ES-I3 (cell line): ENCODE measurements around the gene ZNF226.
"Not testable (repeated sequence)": the region's sequence is repeated elsewhere in the genome, so short reads cannot be mapped to it uniquely, and the experiment has no call there.

Source experiments
- H3K36me3 ChIP-seq: 2 replicates; pipeline ENCODE4 v1.6.1; 2013; ENCODE audit warnings: mild to moderate bottlenecking, low read length, control low read depth, moderate library complexity; ENCODE audit not compliant: insufficient read depth
- H3K4me1 ChIP-seq: 2 replicates; pipeline ENCODE4 v1.6.1; 2013; ENCODE audit warnings: mild to moderate bottlenecking, control low read depth, low read length; ENCODE audit not compliant: insufficient read depth
- H3K9ac ChIP-seq: 2 replicates; pipeline ENCODE4 v1.6.1; 2013; ENCODE audit warnings: low read depth, mild to moderate bottlenecking, low read length, moderate library complexity
- H3K9me3 ChIP-seq: 2 replicates; pipeline ENCODE4 v1.6.1; 2013; ENCODE audit warnings: mild to moderate bottlenecking, low read length, moderate library complexity; ENCODE audit not compliant: control insufficient read depth, insufficient read depth

ZNF226 gene

DNA sequence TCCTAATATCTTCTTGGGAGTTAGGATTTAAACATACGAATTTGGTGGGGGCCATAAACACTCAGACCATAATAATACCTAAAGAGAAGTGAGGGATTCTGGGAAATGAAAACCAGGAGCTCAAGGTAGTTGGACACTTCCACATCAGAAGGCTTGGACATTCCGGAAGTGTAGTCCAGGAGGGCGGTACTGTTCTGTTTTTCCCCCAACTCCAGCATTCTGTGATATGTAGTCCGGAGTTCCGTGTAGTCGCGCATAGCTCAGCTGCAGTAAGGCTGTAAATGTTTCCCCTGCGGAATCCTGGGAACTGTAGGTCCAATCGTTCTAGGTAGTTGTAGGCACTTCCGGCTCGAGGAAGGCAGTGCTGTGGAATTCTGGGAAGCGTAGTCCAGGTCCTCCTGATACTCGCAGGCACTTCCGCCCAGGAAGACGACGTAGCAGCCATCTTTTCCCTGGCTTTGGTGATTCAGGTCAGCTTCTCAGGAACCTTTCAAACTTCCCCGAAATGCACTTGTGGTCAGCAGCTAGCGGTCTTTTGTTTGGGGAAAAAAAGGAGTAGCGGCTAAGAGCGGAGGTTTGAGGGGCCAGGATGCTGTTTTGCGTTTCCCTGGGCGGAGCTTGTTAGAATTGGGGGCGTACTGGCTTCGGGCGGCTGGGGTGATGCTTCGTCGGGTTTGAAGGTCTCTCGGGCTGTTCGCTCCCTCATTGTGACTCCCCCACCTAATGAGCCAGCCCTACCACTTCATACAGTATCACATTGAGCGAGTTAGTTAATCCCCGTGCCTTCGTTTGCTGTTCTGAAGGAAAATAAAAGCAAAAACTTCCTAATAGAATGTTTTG, at the start of gene ZNF226:
Gene ZNF226, plus strand, starts transcription at position 428 of the 840 bp plus-strand sequence. CDS start 4,981 bp downstream, outside the sequence.
- H3K4me1 ChIP-seq = no peaks in the 10 kb centered on the region; the same call in 1 of the 2 replicates
- H3K9ac ChIP-seq = peak within 1 kb of the TSS; percentile 96
- H3K9me3 ChIP-seq = no peaks in the 10 kb centered on the region
- peaks cover 10% of the 10 kb centered on the region for H3K36me3 ChIP-seq

DNA sequence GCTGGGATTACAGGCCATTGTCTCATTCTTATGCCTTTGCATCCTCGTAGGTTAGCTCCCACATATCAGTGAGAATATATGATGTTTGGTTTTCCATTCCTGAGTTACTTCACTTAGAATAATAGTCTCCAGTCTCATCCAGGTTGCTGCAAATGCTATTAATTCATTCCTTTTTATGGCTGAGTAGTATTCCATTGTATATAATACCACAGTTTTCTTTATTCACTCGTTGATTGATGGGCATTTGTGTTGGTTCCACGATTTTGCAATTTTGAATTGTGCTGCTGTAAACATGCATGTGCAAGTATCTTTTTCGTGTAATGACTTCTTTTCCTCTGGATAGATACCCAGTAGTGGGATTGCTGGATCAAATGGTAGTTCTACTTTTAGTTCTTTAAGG, 43.7 kb upstream of the ZNF226 start:
- H3K9ac ChIP-seq, H3K9me3 ChIP-seq, H3K36me3 ChIP-seq, H3K4me1 ChIP-seq: not testable (repeated sequence)

DNA sequence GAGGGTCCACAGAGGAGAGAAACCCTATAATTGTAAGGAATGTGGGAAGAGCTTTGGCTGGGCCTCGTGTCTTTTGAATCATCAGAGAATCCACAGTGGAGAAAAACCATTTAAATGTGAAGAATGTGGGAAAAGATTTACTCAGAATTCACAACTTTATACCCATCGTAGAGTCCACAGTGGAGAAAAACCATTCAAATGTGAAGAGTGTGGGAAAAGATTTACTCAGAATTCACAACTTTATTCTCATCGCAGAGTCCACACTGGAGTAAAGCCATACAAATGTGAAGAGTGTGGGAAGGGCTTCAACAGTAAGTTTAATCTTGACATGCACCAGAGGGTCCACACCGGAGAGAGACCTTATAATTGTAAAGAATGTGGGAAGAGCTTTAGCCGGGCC, 32.9 kb upstream of the ZNF226 start:
- H3K36me3 ChIP-seq = peaks cover 12% of the 10 kb centered on the region; the same call in 1 of the 2 replicates
- H3K9me3 ChIP-seq = no peaks in the 10 kb centered on the region
- H3K4me1 ChIP-seq = no peaks in the 10 kb centered on the region
- no peak overlapping the region for H3K9ac ChIP-seq

DNA sequence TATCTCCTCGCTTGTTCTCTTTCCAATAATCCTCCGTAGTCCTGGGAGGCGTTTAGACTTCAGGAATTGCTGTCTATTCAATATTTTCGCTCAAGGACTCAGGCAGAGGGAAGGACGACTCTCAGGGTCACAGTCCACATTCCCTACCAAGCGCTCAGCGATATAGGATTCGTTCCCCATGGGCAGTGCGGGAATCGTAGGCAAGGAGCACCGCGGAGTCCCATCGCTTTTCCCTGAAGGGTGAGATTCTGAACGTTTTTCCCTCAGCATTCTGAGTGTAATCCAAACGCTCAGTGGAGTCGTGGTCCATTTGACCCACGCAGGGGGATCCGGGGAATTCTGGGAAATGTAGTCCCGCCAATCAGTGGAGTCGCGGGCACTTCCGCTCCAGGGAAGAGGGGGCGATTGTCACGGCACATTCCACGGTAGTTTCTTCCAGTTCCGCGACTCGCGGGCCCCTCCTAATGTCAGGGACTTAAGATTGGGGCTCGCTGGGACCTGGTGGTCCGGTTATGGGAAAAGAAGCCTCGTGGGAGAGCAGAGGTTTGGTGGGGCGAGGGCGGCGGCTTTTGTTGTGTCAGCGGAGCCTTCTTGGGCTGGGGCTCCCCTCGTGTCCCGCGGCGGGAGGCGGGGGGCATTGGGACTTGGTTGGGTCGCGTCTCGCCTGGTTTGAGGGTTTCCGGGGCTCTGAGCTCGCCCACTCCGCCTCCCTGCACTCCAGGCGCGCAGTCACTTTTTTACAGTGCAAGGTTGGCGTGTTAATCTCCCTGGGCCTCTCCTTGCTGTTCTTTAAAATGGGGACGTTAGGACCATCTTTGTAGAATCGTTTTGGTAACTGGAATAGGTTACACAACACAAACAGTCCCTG, 23.5 kb upstream of the ZNF226 start, which contains the start of gene ZNF234:
Gene ZNF234, plus strand, starts transcription at position 364 of the 868 bp plus-strand sequence. CDS start 3,079 bp downstream, outside the sequence.
- Histone ChIP-seq H3K9ac (peak within 1 kb of the TSS; percentile 87), H3K9me3 (no peaks in the 10 kb centered on the region), H3K36me3 (no peaks in the 10 kb centered on the region), H3K4me1 (no peaks in the 10 kb centered on the region)

DNA sequence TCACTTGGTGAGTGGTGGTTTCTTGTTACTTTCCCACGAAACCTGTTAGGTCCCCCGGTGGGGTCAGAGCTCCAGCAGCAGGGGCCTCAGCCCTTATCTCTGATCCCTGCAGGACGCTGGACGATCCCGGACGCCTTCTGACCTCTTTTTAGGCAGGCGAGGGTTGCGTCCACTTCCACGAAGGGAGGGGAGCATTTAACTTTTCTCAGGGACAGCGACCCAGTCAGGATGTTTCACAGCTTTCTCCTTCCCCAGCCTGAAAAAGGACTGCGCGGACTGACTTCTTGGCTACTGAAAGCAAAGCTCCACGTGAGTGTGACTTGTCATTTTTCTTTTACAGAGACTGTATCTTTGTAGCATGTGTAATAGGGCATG, 22.9 kb upstream of the ZNF226 start:
- H3K9me3 ChIP-seq = no peaks in the 10 kb centered on the region
- no peaks in the 10 kb centered on the region for H3K36me3 ChIP-seq
- H3K4me1 ChIP-seq = no peaks in the 10 kb centered on the region
- peak overlapping the region; percentile 87 for H3K9ac ChIP-seq

DNA sequence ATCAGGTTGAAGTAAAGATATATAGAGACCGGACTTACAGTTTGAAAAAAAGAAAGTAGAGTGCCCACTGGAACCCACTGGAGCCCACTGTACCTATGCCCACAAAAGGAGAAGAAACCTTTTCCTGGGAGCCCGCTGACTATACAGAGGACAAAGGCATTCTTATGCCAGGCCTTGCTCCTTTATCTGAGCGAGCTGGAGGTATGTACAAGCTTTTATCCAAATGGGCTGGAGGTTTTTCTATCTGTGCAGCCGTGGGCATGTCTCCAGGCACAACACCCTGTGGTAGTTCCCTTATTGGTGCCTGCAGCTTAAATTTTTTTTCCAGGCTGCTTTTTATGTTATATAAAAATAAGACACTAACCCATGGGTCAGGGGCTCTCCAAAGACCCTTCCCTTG, 15.1 kb upstream of the ZNF226 start:
- no peaks in the 10 kb centered on the region for H3K4me1 ChIP-seq
- no peaks in the 10 kb centered on the region; the same call in 1 of the 2 replicates for H3K9me3 ChIP-seq
- H3K36me3 ChIP-seq = peaks cover 8% of the 10 kb centered on the region; the same call in 1 of the 2 replicates
- no peak overlapping the region for H3K9ac ChIP-seq

DNA sequence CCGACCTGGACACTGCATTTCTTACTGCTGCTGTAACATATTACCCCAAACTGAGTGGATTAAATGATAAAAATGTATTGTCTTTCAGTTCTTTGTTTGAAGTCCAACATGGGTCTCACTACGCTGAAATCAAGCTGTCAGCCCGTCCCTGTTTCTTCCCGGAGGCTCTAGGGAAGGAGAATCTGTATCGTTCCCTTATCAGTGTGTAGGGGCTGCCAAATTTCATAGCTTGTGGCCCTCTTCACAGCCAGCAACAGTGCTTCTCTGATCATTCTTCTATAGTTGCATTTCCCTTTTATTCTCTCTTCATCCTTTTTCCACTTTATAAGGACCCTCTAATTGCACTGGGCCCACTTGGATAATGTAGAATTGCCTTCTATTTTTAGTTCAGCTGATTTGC, 13.4 kb upstream of the ZNF226 start:
- Histone ChIP-seq H3K36me3 (peaks cover 13% of the 10 kb centered on the region), H3K9me3 (peaks cover 2% of the 10 kb centered on the region), H3K4me1 (no peaks in the 10 kb centered on the region)

DNA sequence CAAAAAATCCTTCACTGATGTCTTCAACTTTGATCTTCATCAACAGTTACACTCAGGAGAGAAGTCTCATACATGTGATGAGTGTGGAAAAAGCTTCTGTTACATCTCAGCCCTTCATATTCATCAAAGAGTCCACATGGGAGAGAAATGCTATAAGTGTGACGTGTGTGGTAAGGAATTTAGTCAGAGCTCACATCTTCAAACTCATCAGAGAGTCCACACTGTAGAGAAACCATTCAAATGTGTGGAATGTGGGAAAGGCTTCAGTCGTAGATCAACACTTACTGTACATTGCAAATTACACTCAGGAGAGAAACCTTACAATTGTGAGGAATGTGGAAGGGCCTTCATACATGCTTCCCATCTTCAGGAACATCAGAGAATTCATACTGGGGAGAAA, 8.4 kb upstream of the ZNF226 start:
- Histone ChIP-seq H3K36me3 (peaks cover 21% of the 10 kb centered on the region), H3K4me1 (no peaks in the 10 kb centered on the region), H3K9me3 (peaks cover 5% of the 10 kb centered on the region), H3K9ac (no peak overlapping the region)

More for the DNA sequence above, 13.4 kb upstream of the ZNF226 start:
- H3K9ac ChIP-seq = no peak overlapping the region

DNA sequence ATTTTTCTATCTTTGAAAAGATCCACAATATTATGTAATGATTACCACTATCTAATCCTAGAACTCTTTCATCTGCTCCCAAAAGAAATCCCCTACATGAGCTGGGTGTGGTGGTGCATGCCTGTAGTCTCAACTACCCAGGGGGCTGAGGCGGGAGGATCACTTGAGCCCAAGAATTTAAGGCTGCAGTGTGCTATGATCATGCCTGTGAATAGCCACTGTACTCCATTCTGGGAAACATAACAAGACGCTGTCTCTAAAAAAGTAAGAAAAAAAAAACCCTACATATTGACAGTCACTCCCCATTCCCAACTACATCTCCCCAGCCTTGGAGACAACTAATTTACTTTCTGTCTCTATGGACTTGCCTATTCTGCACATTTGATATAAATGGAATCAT, 1.1 kb upstream of the ZNF226 start:
- Histone ChIP-seq H3K36me3 (peaks cover 5% of the 10 kb centered on the region; the same call in 1 of the 2 replicates), H3K9me3 (no peaks in the 10 kb centered on the region), H3K9ac (no peak overlapping the region), H3K4me1 (no peaks in the 10 kb centered on the region; the same call in 1 of the 2 replicates)

DNA sequence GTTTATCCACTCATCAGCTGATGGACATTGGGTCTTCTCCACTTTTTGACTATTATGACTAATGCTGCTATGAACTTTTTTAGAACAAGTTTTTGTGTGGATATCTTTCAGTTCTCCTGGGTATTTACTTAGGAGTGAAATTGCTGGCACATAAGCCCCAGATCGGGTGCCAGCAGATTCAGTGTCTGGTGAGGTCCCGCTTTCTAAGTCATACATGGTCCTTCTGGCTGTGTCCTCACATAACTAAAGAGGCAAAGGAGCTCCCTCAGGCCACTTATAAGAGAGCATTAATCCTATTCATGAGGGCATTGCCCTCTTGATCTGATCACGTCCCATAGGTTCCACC, 600 bp upstream of the ZNF226 start:
- Histone ChIP-seq H3K9me3 (no peaks in the 10 kb centered on the region), H3K4me1 (no peaks in the 10 kb centered on the region; the same call in 1 of the 2 replicates), H3K9ac (peak overlapping the region; percentile 96), H3K36me3 (peaks cover 5% of the 10 kb centered on the region; the same call in 1 of the 2 replicates)

DNA sequence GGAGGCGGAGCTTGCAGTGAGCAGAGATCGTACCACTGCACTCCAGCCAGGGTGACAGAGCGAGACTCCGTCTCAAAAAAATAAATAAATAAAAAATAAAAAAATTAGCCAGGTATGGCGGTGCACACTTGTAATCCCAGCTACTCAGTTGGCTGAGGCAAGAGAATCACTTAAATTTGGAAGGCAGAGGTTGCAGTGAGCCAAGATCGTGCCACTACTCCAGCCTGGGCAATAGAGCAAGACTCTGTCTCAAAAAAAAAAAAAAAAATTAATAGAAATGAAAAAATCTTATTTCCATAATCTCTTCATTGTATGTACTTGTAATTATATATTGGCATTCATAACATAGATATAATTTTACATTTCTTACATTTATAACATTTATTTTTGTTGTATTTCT, 5.8 kb downstream of the ZNF226 start:
- not testable (repeated sequence) for H3K9me3 ChIP-seq, H3K4me1 ChIP-seq, H3K9ac ChIP-seq
- peaks cover 45% of the 10 kb centered on the region for H3K36me3 ChIP-seq

DNA sequence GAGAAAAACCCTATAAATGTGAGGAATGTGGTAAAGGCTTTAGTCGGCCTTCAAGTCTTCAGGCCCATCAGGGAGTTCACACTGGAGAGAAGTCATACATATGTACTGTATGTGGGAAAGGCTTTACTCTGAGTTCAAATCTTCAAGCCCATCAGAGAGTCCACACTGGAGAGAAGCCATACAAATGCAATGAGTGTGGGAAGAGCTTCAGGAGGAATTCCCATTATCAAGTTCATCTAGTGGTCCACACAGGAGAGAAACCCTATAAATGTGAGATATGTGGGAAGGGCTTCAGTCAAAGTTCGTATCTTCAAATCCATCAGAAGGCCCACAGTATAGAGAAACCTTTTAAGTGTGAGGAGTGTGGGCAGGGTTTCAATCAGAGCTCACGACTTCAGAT, 11.7 kb downstream of the ZNF226 start:
- H3K4me1 ChIP-seq = no peaks in the 10 kb centered on the region
- H3K36me3 ChIP-seq = peaks cover 47% of the 10 kb centered on the region
- no peak overlapping the region for H3K9ac ChIP-seq
- peaks cover 23% of the 10 kb centered on the region for H3K9me3 ChIP-seq

DNA sequence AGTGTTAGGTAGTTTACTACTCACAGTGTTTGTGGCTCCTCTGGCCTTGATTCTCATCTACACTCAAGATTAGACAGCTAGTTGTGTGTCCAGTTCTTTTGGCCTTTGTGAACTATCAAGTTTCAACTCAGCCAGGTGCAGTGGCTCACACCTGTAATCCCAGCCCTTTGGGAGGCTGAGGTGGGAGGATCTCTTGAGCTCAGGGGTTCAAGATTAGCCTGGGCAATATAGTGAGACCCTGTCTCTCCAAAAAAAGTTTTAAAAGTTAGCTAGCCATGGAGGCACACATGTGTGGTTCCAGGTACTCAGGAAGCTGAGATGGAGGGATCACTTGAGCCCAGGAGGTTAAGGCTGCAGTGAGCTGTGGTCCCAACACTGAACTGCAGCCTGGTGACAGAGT, 16.1 kb downstream of the ZNF226 start:
- Histone ChIP-seq H3K36me3 (peaks cover 12% of the 10 kb centered on the region; the same call in 1 of the 2 replicates), H3K4me1 (no peaks in the 10 kb centered on the region), H3K9ac (no peak overlapping the region), H3K9me3 (peaks cover 11% of the 10 kb centered on the region; the same call in 1 of the 2 replicates)

DNA sequence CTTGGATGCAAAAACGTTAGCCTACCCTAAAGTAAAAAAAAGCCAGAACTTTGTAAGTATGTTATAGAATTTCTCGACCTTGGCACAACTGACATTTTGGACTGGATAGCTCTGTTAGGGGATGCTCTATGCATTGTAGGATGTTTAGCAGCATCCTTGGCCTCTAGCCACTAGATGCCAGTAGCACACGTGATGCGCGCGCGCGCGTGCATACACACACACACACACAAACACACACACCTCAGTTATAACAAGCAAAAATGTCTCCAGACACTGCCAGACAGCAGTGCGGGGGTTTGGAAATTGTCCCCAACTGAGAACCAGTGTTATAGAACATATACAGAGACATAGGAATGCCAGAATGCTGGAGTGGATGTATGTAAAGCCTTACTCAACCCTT, 17.2 kb downstream of the ZNF226 start:
- Histone ChIP-seq H3K4me1 (no peaks in the 10 kb centered on the region), H3K9me3 (0 out of 2 replicates have a peak, but pooled peaks cover under 1% of the 10 kb centered on the region), H3K9ac (no peak overlapping the region), H3K36me3 (peaks cover 2% of the 10 kb centered on the region; the same call in 1 of the 2 replicates)
